Panc1 (cell line): Measurements from ENCODE around the gene AKAP13. TPM values are rescaled to one million over a fixed set of nuclear protein-coding genes. Genes with fewer than 3 reads are reported as not detected.

Experiments
- ATAC-seq: fragments of 200-7000 bp; cut with Tn5 transposase; 2 replicates; pipeline ENCODE4 v1.9.1; 2020; ENCODE audit warnings: mild to moderate bottlenecking, moderate library complexity
- BruUV-seq: library from RNA; stranded (reverse); fragments of 400-500 nt; replicated peaks from 2 replicates; lab custom pipeline; 2021; lab: Mats Ljungman, UMichigan
- CTCF ChIA-PET: fragments of 300-600 bp; sonication (Branson Sonifier 250); formaldehyde crosslinking; loops from one replicate; lab custom pipeline; 2022; ENCODE audit warnings: antibody characterized with exemption; lab: Charles Lee
- POLR2A ChIA-PET: fragments of 300-600 bp; sonication (Branson Sonifier 250); formaldehyde crosslinking; loops from one replicate; lab custom pipeline; 2022; ENCODE audit warnings: antibody characterized with exemption; lab: Charles Lee
- DNase-seq: peaks from one replicate; pipeline ENCODE4 v3.0.0-alpha.2; 2010; ENCODE audit warnings: low read depth, low spot score
- H3K27ac ChIP-seq: 2 replicates; pipeline ENCODE4 v1.5.1; 2011; ENCODE audit warnings: mild to moderate bottlenecking, low read length, inconsistent platforms
- H3K27me3 ChIP-seq: fragments of 200-500 bp; sonication (Bioruptor generic); 2 replicates; pipeline ENCODE4 v1.6.0; 2014; ENCODE audit warnings: low read length, inconsistent platforms; ENCODE audit not compliant: control insufficient read depth, insufficient read depth
- H3K36me3 ChIP-seq: fragments of 200-500 bp; sonication (Bioruptor generic); 2 replicates; pipeline ENCODE4 v1.5.1; 2014; ENCODE audit warnings: inconsistent platforms, mild to moderate bottlenecking, low read length, moderate library complexity; ENCODE audit not compliant: control insufficient read depth, insufficient read depth
- H3K4me1 ChIP-seq: 2 replicates; pipeline ENCODE4 v1.5.1; 2011; ENCODE audit warnings: inconsistent platforms, mild to moderate bottlenecking, low read length, moderate library complexity; ENCODE audit not compliant: control insufficient read depth, insufficient read depth
- H3K4me3 ChIP-seq, 2 experiments: 2 replicates each; pipeline ENCODE4 v1.5.1; 2011 to 2012; ENCODE audit warnings: low read depth in 2 of 2, low read length in 2 of 2, mild to moderate bottlenecking in 2 of 2, inconsistent platforms in 1 of 2, moderate library complexity in 1 of 2
- H3K9me3 ChIP-seq: fragments of 200-500 bp; sonication (Bioruptor generic); 2 replicates; pipeline ENCODE4 v1.5.1; 2014; ENCODE audit warnings: low read depth, mild to moderate bottlenecking, inconsistent platforms, low read length, moderate library complexity; ENCODE audit not compliant: control insufficient read depth, insufficient read depth
- CTCF ChIP-seq: fragments of 450-650 bp; IDR thresholded peaks from 2 replicates; pipeline ENCODE4 v1.5.1; 2017; ENCODE audit warnings: mild to moderate bottlenecking
- POLR2AphosphoS5 ChIP-seq: IDR thresholded peaks from 2 replicates; pipeline ENCODE4 v1.6.1; 2012; ENCODE audit warnings: mild to moderate bottlenecking, low read depth, low read length, moderate library complexity
- REST ChIP-seq, 2 experiments: IDR thresholded peaks; 2 replicates each; pipeline ENCODE4 v1.6.1; 2011 to 2012; ENCODE audit warnings: low read depth in 2 of 2, control low read depth in 1 of 2, low read length in 1 of 2, mild to moderate bottlenecking in 1 of 2, moderate library complexity in 1 of 2; ENCODE audit not compliant: insufficient read depth in 1 of 2
- SIN3A ChIP-seq: IDR thresholded peaks from 2 replicates; pipeline ENCODE4 v1.6.1; 2012; ENCODE audit warnings: low read depth, mild to moderate bottlenecking, low read length, moderate library complexity, borderline replicate concordance; ENCODE audit not compliant: insufficient read depth
- TCF7L2 ChIP-seq: IDR thresholded peaks from 2 replicates; pipeline ENCODE4 v1.6.1; 2011; ENCODE audit warnings: mild to moderate bottlenecking, low read depth, low read length, inconsistent platforms
- in situ Hi-C: cut with HindIII; loops from 2 replicates; pipeline ENCODE4 v1.10.0; 2016; ENCODE audit warnings: low sequenced_read_pairs, low pct_unique_long_range_greater_than_20kb
- intact Hi-C: fragments of 100-400 bp; cut with micrococcal nuclease; formaldehyde crosslinking; loops from one replicate; pipeline ENCODE4 v1.10.0; 2022; ENCODE audit not compliant: unreplicated experiment
- total RNA-seq: library from RNA; stranded (reverse); gene quantifications from one replicate; pipeline ENCODE4 v1.2.1, GENCODE V29; 2021; ENCODE audit not compliant: unreplicated experiment

The AKAP13 gene
- total RNA-seq, 1 experiment from 2014 or later: 94.2 TPM

- DNase-seq (no peak), ATAC-seq (no peak)
- H3K27me3 ChIP-seq: no peaks in the 10 kb centered on the region
- TF ChIP-seq TCF7L2: no peak
- TF ChIP-seq SIN3A: no peak
- no peak for TF ChIP-seq CTCF
- TF ChIP-seq POLR2AphosphoS5: no peak
- TF ChIP-seq REST (IDR thresholded peaks at IDR 0.05; ENCODE audit: insufficient read depth in 1 of 2, low read depth in 2 of 2, low read length in 1 of 2): no peak
- no peaks in the 10 kb centered on the region for H3K36me3 ChIP-seq
- no peak overlapping the region for H3K27ac ChIP-seq
- ChIA-PET CTCF (interaction anchor here (0.6 kb wide), 1 partner anchor 10 kb away, joined by 3 read pairs; no protein-coding TSS in a partner anchor), POLR2A (no interaction called here)
- H3K9me3 ChIP-seq: no peaks in the 10 kb centered on the region
- peaks cover 23% of the 10 kb centered on the region for H3K4me1 ChIP-seq
- in situ Hi-C loops: no loop called here
- no TSS peak for BruUV-seq
- intact Hi-C loops: no loop called here
- H3K4me3 ChIP-seq: no peak overlapping the region
Measured at GRCh38 chr15:85495544-85495943, 115.1 kb downstream of the AKAP13 start.

- ChIA-PET POLR2A (no interaction called here), CTCF (no interaction called here)
- Histone ChIP-seq H3K4me3 (no peak overlapping the region), H3K27ac (no peak overlapping the region), H3K36me3 (no peaks in the 10 kb centered on the region), H3K4me1 (peaks cover 23% of the 10 kb centered on the region), H3K27me3 (no peaks in the 10 kb centered on the region), H3K9me3 (no peaks in the 10 kb centered on the region)
- no TSS peak for BruUV-seq
- in situ Hi-C loops: no loop called here
- TF ChIP-seq REST (IDR thresholded peaks at IDR 0.05; ENCODE audit: insufficient read depth in 1 of 2, low read depth in 2 of 2, low read length in 1 of 2): no peak
- TF ChIP-seq TCF7L2: no peak
- TF ChIP-seq CTCF: no peak
- TF ChIP-seq POLR2AphosphoS5: no peak
- no peak for TF ChIP-seq SIN3A
- no peak for ATAC-seq
- intact Hi-C loops: no loop called here
- no peak for DNase-seq
Measured at GRCh38 chr15:85496151-85496550, 115.7 kb downstream of the AKAP13 start.
